NCI-H1436 treated with DMSO at 0.1 percent for 48 hours (cell line): Measurements from ENCODE around the gene NHLRC2.
"Not testable (repeated sequence)": the region's sequence is repeated elsewhere in the genome, so short reads cannot be mapped to it uniquely, and the experiment has no call there.

Experiments used
- DNase-seq: peaks from one replicate; lab custom pipeline; 2025; lab: John Stamatoyannopoulos, UW

NHLRC2 gene

DNA sequence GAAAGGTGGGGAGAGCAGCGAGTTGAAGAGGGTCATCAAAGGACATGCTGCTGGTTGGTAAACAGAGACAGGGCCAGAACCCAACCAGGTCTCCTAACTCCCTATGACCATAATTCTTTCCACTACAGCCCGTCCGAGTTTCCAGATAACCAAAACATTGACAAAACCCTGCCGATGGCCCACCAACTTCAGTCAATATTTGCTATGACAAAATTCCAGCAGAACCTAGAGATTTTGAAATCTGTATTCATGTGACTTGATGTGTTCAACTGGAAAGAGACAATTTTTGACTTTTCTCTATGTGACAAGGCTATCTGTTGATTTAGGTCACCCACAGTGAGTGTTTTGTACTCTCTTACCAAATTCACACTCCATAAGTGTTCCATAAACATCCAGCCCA, 86.7 kb downstream of the NHLRC2 start:
- DNase-seq = no peak

DNA sequence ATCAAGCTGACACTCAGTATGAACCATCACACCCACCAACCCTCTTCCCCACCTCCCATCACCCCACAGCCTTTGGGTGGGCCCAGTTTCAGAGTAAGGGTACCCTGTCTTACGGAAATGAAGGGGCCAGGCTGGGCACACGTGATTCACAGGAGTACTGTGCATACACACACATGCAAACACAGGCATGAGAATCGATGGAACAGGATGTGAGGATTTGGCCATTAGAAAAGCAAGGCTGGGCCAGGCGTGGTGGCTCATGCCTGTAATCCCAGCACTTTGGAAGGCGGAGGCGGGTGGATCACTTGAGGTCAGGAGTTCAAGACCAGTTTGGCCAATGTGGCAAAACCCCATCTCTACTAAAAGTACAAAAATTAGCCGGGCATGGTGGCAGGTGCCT, 88.7 kb downstream of the NHLRC2 start:
- DNase-seq = not testable (repeated sequence)

DNA sequence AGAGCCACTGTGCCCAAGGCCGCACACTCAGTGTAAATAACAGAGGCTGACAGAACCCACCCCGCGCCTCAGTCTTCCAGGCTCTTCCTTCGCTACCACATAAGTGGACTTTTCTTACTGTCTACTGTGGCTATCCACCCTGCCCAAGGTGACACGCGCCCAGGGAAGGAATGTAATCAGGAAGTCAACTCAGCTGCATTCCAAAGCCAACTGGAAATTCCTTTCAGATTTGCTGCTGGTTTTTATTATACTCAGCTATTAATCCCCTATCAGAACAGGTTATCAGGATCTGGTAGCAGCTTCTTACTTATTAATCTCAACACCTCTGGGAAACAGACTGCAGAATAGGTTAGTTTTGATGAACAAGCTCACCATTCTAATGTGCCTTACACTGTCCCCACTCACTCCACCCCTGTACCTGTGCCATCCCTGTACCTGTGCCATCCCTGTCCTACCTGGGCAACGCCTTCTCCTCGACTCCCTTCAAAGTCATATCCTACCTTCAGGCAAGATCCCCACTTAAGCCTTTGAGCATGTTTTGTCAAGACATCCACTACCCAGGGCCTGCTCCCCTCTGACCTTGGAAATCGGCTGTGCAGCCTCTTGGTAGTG, 90.7 kb downstream of the NHLRC2 start:
- DNase-seq = no peak

DNA sequence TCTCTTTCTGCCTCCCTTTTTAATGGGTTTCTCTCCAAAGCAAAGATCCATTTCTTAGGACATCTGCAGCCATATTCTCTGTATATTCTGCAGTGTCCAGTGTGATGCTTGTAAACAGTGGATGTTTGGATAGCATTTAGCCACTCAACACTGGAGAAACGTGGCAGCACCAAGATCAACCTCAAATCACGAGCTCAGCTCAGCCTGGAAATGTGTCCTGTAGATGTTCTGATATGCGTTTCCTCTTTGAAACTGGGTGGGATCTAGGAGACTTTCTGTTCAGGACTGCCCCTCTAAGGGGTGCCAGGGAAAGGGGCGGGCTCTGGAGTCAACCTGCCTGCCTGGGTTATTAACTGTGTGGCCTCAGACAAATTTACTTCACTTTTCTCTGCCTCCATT, 91.2 kb downstream of the NHLRC2 start:
- DNase-seq = no peak

DNA sequence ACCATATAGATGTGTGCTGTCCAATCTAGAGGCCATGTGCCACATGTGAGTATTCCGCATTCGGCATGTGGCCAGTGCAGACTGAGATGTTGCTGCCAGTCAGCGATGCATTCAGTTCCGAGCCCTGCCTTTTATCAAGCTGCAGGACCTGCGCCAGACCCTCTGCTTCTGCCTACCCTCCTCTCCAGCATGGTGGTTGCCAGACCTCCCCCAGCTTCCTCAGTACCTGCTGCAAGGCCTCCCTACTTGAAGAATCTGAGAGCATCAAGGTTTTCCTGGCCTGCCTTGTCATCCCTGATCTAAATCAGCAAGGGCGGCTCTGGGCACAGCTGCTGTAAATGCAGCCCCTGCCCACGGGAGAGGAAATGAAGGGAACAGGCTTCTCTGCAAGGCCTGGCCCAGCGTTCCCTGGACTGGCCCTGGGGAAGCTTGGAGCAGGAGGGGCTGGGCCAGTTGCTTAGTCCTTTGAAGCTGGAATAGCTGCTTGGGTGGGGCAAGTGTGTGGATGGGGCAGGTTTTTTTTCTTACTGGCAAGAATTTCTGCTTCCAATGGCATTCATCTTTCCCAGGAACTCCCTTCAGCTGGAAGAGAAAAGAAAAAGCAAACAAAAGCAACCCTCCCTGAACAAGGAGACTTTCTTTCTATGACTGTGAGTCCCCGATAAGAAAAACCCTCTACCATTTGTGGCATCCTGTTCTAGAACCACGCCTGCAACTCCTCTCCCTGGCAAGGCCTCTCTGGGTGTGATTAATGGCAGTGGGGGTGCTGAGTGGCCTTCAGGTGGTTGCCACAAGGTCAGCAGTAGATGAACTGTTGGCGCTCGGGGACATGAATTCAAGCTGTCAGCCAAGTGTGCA, 93.0 kb downstream of the NHLRC2 start:
- DNase-seq = no peak

DNA sequence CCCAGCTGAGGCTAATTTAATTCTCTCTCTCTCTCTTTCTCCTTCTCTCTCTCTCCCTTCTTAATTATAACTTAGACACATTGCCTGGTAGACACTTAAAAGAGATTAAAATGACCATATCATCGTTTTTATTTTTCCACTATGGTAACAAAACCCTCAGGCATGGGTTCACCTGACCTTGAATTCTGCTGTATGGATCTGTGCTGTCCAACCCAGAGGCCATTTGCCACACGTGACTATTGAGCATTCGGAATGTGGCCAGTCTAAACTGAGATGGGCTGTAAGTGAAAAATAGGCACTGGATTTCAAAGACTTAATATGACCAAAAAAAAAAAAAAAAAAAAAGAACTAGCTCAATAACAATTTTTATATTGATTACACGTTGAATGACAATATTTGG, 93.6 kb downstream of the NHLRC2 start:
- DNase-seq = no peak

DNA sequence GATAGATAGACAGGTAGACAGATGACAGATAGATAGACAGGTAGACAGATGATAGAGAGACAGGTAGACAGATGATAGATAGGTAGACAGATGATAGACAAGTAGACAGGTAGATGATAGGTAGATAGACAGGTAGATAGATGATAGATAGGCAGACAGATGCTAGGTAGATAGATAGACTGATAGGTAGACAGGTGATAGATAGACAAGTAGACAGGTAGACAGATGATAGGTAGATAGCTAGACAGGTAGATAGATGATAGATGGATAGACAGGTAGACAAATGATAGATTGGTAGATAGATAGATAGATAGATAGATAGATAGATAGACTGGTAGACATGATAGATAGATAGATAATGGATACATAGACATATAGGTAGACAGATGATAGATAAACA, 95.8 kb downstream of the NHLRC2 start:
- no peak for DNase-seq

DNA sequence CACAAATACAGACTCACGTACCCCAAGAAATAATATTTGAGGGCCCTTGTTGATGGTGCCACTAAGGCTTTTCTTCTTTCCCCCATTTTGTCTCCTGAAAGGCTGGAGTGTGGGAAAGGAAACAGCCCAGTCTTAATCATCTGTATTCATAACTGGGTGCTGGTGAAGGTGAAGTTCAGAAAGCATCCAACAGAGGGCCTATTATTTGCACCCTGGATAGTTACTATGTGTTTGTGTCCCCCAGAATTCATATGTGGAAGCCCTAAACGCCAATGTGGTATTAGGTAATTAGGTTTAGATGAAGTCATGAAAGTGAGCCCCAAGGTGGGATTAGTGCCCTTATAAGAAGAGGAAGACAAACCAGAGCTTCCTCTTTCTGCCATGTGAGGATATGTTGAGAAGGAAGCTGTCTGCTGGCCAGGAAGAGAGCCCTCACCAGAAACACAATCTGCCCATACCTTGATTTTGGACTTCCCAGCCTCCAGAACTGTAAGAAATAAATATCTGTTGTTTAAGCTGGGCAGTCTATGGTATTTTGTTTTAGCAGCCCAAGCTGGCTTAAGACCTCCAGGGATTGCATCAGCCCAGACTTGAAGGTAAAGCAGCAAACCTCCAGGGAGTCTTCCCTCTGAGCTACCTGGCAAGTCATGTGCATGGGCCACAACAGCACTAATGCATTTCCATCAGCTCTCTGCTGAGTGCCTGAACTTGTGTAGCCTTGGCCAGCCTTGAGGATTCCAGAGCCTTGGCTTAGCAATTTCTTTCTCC, 99.2 kb downstream of the NHLRC2 start:
- no peak for DNase-seq

DNA sequence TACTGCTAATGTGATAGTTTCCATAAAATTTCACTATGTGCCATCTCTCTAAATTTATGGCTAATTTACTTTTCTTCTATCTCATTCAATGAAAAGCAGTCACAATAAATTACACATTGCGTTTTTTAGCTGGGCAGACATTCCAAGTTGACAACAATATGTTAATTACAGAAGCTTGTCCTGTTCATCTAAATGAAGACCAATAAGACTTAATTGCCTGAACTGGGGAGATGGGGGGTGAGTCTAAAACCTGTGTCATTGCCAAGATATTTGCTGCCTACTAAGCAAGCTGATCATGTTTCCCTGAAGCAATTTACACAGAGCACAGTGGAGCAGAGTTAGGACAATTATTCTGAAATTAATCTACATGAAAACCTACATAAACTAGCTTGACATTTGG, 99.9 kb downstream of the NHLRC2 start:
- no peak for DNase-seq

DNA sequence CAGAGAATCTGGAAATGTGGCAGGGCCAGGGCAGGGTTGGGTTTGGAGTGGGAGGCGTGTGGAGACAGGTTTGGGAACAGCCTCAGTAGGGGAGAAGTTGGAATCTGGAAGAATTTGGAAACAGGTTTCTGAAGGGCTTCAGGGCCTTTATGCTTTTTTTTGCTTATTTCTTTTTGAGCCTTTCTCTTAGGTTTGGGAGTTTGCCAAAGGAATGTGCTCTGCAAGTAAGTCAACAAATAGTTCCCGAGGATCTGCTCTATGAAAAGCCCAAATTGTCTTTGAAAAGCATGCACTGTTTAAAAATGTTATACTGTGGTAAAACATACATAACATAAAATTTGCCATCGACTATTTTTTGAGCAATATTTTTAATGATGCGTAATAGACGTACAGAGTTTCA, 102.6 kb downstream of the NHLRC2 start:
- DNase-seq = no peak

DNA sequence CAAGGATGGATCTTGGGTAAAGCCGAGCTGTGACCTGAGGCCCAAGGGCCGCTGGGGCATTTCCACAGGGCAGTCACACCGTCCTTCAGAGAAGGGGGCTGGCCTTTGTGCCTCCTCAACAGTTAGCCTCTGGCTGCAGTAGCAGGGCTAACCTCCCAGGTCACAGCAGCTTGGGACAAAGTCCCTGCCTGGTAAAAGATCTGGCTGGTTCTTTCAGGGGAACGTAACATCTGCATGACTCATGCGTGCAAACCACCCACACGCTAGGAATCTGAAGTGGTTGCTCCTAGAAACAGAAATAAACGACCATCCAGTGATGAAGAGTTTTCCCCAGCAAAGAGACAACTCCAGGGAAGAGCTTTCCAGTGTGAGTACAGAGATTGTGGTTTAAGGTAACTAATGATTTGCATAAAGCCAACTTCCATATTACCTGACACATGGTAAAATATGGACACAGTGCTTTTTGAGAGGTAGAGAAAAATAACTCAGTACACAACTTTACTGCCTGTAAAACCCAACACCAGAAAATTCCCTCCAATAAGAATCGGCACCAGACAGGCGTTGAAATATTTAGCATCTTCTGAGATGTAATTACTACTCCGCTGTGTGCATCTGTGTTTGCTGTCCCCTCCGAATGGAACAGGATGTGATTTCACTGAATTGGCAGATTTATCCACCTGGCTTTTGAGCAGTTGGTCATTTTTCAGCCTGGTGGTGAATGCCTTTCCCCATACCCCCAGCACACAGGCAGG, 104.3 kb downstream of the NHLRC2 start:
- no peak for DNase-seq

DNA sequence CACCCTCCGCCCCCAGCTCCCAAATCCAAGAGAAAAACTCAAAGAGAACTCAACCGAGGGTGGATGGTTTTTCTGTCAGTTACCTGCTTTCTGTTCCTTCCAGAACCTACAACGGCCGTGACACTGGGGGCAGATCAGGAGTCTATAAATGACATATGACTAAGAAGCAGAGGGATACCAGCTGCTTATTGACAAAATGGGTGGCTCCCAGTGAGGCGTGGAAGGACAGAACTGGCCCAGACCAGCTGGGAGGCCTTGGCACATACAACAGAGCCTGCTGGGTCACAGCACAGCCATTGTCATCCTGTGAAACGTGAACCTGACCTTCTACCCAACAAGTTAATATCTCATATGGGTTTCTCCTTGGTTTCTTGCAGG, 104.9 kb downstream of the NHLRC2 start:
- no peak for DNase-seq

DNA sequence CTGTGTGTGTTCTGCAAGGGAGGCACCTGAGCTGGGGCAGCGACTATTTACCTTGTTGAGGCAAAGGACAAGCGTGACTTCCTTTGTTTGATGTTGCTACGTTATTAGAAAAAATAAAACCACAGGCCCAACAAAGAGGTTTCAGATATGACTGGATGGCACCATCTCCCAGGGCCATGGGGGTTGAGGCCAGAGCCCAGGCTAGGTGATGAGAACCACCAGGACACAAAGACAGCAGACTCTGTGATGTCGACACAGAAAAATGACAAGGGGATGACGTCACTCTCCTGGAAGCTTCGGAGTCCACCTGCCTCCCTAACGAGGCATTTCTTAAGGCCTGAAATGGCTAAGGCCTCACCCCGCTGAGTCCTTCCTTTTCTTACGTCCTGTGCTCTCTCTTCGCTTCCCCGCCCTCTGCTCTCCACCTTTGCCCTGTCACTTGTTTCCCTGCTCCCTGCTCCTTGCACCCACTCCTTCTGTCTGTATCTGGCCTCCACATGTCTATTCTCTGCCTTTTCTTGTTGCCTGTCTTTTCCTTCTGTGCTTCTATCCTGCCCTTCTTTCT, 106.2 kb downstream of the NHLRC2 start:
- no peak for DNase-seq

DNA sequence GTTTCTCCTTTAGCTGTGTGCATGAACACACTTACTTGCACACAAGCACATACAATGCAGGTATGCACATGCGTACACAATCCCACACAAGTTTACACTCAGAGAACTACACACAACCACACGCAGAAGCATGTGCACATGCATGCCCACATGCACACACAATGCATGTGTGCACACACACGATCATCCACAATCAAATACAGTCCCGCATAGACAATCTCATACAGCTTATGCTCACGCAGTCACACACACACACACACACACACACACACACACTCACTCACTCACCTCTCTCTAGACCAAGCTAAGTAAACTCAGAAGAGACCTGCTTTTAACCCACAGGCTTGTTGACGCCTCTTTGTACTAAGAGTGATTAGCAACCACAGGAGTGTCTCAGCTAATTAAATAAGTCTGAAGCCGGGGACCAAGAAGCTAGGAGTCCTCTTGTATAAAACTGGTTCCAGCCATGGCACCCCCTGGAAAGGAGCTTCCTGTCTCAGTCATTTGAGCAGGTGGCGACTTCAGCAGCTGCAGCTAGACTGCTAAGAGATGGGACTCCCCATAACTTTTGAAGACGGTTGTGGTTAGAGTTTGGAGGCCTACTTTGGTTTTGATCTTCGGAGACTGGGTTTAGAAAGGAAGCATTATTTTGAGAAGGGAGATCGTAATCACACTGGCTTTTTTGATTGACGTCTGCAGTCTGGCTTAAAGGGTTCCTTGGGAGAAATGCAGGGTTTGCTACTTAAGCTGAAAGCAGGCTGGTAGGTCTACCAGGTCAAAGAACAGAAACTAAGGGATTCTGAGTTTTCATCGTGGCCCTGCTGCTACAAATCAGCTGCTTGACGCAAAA, 106.9 kb downstream of the NHLRC2 start:
- no peak for DNase-seq

DNA sequence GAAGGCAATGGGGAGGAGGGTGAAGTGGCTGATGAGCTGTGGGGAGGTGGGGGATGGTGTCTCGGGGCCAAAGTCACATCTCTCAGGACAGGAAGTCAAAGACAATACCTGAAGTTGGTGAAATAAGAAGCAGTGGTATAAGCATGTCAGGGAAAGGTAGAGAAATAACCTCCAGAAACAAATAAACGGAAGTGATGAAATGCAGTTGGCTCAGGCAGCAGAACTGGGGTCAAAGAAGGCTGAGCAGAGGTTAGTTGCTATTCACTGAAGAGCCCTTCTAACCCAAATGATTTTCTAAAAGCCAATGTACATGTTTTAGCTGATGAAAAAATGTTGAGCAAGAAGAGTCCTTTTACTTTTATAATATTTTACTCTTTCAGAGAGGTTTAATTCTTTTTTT, 110.6 kb downstream of the NHLRC2 start:
- DNase-seq = no peak

DNA sequence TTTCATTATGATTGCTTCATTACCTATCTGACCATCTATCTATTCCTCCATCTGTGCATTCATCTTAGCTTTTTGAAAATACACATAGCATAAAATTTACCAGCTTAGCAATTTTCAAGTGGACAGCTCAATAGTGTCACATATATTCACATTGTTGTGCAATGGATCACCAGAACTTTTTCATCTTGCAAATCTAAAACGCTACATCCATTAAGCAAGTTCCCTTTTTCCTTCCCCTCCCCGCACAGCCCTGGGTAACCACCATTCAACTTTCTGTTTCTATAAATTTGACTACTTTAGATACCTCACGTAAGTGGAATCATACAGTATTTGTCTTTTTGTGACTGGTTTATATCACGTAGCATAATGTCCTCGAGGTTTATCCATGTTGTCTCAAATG, 111.2 kb downstream of the NHLRC2 start:
- DNase-seq = no peak
